ENCODE measurements around the gene SERBP1. TPM values are rescaled to one million over a fixed set of nuclear protein-coding genes. Genes with fewer than 3 reads are reported as not detected.
A peak's percentile ranks its signal among the peaks of the same experiment; 100 is the strongest.

SERBP1 gene
- total RNA-seq, 1 experiment from 2014 or later = 325 TPM

DNA sequence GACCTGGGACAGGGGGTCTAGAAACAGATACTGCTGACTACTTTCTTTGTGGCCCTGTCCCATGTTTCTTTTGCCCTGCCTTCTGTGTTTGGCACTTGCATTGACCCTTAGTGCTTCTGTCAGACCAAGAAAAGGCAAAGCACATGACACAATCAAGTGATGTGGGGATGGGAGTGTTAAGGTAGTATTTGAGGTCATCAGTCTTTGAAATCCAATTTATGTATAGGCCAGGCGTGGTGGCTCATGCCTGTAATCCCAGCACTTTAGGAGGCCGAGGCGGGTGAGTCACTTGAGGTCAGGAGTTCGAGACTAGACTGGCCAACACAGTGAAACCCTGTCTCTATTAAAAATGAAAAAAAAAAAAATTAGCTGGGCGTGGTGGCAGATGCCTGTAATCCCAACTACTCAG is 26.0 kb downstream of the SERBP1 start:
- no peaks in the 10 kb centered on the region for H3K27me3 ChIP-seq (ENCODE audit: insufficient read depth, low read length)
- ChIA-PET RAD21 (ENCODE audit: low non-redundant PET in 1 of 2, low total read pairs in 2 of 2, uncharacterized antibody in 2 of 2, unreplicated experiment in 2 of 2) (no interaction called here), POLR2A (no interaction called here), CTCF (no interaction called here)
- H3K27ac ChIP-seq (ENCODE audit: low read depth, low read length) = no peak overlapping the region
- peaks cover 19% of the 10 kb centered on the region for H3K79me2 ChIP-seq (ENCODE audit: insufficient read depth, low read length)
- H3K9me3 ChIP-seq (ENCODE audit: control insufficient read depth in 1 of 2, insufficient read depth in 1 of 2, low read depth in 1 of 2, low read length in 2 of 2) = no peaks in the 10 kb centered on the region
- peaks cover 11 to 64% of the 10 kb centered on the region in 2 experiments for H3K4me1 ChIP-seq (ENCODE audit: control insufficient read depth in 1 of 2, insufficient read depth in 2 of 2, low read length in 2 of 2)
- H2AFZ ChIP-seq (ENCODE audit: low read depth, low read length, poor library complexity, severe bottlenecking) = no peak overlapping the region
- intact Hi-C loops (cut with micrococcal nuclease) = no loop called here
- BruUV-seq (replicated peaks) = no TSS peak
- H3K4me3 ChIP-seq (replicated peaks in 1 of 2; ENCODE audit: low read depth in 1 of 2, low read length in 2 of 2) = no peak overlapping the region
- H3K36me3 ChIP-seq (ENCODE audit: control insufficient read depth in 1 of 2, insufficient read depth in 2 of 2, low read length in 2 of 2) = no peaks in the 10 kb centered on the region
- no peaks in the 10 kb centered on the region for H3K9me2 ChIP-seq (ENCODE audit: insufficient read depth)
- no peak overlapping the region for H3K9ac ChIP-seq (ENCODE audit: low read length)
- peaks cover 24% of the 10 kb centered on the region; the same call in 1 of the 2 replicates for H4K20me1 ChIP-seq (ENCODE audit: insufficient read depth)
- DNase-seq (ENCODE audit: low read depth, low spot score) (peak; percentile 38), ATAC-seq (peak; percentile 53)
- peak overlapping the region; percentile 44; the same call in 1 of the 2 replicates for H3K4me2 ChIP-seq (ENCODE audit: low read length)
- TF ChIP-seq EGR1 (IDR thresholded peaks at IDR 0.05; ENCODE audit: low read depth) (no peak), ELF1 (IDR thresholded peaks at IDR 0.05; ENCODE audit: borderline replicate concordance, low read depth) (no peak), YY1 (IDR thresholded peaks at IDR 0.05; ENCODE audit: extremely low read depth, insufficient replicate concordance, low read depth, low read length) (no peak), REST (IDR thresholded peaks at IDR 0.05; ENCODE audit: low read depth) (no peak), TCF7L2 (IDR thresholded peaks at IDR 0.05; ENCODE audit: borderline replicate concordance, extremely low read depth, insufficient read depth, insufficient read length) (no peak), RAD21 (IDR thresholded peaks at IDR 0.05; ENCODE audit: low read depth) (no peak), MAX (IDR thresholded peaks at IDR 0.05) (no peak), EZH2phosphoT487 (IDR thresholded peaks at IDR 0.05; ENCODE audit: borderline replicate concordance) (no peak), JUND (IDR thresholded peaks at IDR 0.05) (peak; percentile 48), POLR2A (IDR thresholded peaks at IDR 0.05; ENCODE audit: borderline replicate concordance, extremely low read depth, insufficient read depth, insufficient read length) (no peak), SP1 (IDR thresholded peaks at IDR 0.05; ENCODE audit: low read depth) (0 out of 2 replicates have a peak, but pooled peaks have one; percentile 19), ZBTB33 (IDR thresholded peaks at IDR 0.05; ENCODE audit: extremely low read depth, insufficient replicate concordance, low read length) (no peak), CBX3 (IDR thresholded peaks at IDR 0.05; ENCODE audit: low read depth) (0 out of 2 replicates have a peak, but pooled peaks have one; percentile 52), EZH2 (IDR thresholded peaks at IDR 0.05) (no peak), CEBPB (IDR thresholded peaks at IDR 0.05; ENCODE audit: low read depth) (no peak), SRF (IDR thresholded peaks at IDR 0.05; ENCODE audit: low read depth) (no peak), ZFX (IDR thresholded peaks at IDR 0.05) (no peak), SIN3A (IDR thresholded peaks at IDR 0.05; ENCODE audit: low read depth) (no peak), POLR2AphosphoS5 (IDR thresholded peaks at IDR 0.05; ENCODE audit: low read depth, low read length) (no peak), ZNF274 (IDR thresholded peaks at IDR 0.05; ENCODE audit: low read depth, low read length) (no peak), FOSL1 (IDR thresholded peaks at IDR 0.05; ENCODE audit: low read depth) (peak; percentile 41; the same call in 1 of the 2 replicates)
- TF ChIP-seq, protein P1, sequence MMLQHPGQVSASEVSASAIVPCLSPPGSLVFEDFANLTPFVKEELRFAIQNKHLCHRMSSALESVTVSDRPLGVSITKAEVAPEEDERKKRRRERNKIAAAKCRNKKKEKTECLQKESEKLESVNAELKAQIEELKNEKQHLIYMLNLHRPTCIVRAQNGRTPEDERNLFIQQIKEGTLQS (IDR thresholded peaks at IDR 0.05) = no peak
